ENCODE measurements around the gene STEAP2.
"Not testable (repeated sequence)": the region's sequence is repeated elsewhere in the genome, so short reads cannot be mapped to it uniquely, and the experiment has no call there.

Gene STEAP2

GRCh38 chr7:90211391-90212148, at the start of gene STEAP2:
Gene STEAP2 (plus strand): TSS chr7:90211740. CDS start chr7:90225083, 13,343 bp downstream.
- DNase-seq: peak in 13 of 14 donors; percentile 12 to 86 (median 58)

- DNase-seq: no peak
Measured at GRCh38 chr7:90163534-90163933, 48.0 kb upstream of the STEAP2 start.

GRCh38 chr7:90165724-90166123, 45.8 kb upstream of the STEAP2 start:
- DNase-seq: no peak

GRCh38 chr7:90166153-90166552, 45.4 kb upstream of the STEAP2 start:
- DNase-seq: no peak

GRCh38 chr7:90167361-90167760, 44.2 kb upstream of the STEAP2 start:
- DNase-seq: no peak

GRCh38 chr7:90169891-90170290, 41.6 kb upstream of the STEAP2 start:
- no peak for DNase-seq

- no peak for DNase-seq
Measured at GRCh38 chr7:90172121-90172520, 39.4 kb upstream of the STEAP2 start.

DNA sequence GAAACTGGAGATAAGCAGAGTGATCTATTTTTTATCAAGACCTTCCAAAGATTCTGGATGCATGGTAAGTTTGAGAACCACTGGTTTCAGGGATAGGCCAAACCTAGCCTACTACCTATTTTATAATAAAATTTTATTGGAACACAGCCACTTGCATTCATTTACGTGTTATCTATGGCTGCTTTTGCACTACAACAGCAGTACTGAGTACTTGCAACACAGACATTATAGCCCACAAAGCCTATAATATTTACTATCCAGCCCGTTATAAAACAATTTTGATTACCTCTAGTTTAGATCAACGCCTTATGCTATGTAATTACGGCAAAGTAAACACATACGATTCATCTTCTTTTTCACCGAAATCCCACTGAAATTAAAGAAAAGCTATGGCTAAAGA, 38.9 kb upstream of the STEAP2 start:
- no peak for DNase-seq

- no peak for DNase-seq
Measured at GRCh38 chr7:90173127-90173844, 38.3 kb upstream of the STEAP2 start.

DNA sequence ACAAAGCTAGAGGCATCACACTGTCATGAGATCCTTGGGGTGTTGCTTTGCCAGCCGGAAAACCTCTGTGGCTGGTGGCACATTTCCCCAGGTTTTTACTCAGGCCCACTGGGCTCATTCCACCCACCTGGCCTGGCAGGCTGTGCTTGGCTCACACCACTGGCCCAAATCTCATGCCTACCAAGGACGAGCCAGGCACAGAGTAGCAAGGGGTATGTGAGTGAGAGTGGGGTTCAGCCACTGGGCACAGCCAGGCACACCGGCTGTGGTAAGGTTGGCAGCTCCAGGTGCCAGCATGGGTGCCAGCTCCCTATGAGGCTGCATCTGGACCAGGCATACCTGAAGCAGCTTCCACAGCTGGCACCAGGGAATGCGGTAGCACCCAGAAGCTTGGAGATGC, 35.9 kb upstream of the STEAP2 start:
- DNase-seq: no peak

DNA sequence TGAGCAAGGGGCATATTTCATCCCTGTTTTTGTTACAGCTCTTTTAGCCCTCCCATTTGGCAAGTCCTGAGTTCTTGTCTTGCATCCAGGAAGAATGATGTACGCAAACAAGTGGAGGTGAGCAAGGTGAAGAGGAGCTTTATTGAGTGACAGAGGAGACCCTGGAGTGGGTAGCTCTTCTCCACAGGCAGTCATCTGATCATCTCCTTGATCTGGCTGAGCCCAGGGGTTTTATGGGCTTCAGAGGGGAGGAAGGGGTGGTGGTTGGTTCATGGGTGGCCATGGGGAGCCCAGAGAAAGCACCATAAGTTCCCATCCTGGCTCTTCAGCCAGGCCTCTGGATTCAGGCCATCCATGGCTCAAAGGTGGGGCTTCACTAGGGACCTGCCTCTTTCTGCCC, 35.3 kb upstream of the STEAP2 start:
- DNase-seq: no peak

GRCh38 chr7:90178166-90178565, 33.4 kb upstream of the STEAP2 start:
- no peak for DNase-seq

DNA sequence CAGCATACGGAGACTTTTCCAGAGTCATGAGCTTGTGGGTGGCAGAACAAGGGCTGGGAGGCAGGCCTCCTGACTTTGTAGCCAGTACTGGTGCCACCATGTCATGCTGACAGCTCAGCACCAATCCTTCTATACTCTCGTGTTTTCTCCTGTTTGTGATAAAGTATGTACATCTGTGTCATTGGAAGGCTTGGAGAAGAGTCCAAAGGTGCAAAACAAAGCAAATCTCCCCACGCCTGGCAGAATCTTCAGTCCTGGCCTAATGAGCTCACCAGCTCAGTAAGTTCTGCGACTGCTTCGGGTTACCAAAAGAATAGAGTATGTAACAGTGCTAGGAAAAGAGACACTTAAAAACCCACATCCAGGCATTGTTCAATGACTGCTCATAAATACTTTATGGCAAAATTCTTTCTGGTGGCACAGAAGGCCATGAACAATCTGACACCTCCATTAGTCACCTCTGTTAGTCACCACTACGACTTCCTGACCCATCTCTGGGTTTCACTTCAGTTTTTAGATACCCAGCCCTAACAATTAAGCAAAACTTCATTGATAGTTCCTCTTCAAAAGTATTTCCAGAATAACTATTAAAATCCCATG, 32.8 kb upstream of the STEAP2 start:
- no peak for DNase-seq

DNA sequence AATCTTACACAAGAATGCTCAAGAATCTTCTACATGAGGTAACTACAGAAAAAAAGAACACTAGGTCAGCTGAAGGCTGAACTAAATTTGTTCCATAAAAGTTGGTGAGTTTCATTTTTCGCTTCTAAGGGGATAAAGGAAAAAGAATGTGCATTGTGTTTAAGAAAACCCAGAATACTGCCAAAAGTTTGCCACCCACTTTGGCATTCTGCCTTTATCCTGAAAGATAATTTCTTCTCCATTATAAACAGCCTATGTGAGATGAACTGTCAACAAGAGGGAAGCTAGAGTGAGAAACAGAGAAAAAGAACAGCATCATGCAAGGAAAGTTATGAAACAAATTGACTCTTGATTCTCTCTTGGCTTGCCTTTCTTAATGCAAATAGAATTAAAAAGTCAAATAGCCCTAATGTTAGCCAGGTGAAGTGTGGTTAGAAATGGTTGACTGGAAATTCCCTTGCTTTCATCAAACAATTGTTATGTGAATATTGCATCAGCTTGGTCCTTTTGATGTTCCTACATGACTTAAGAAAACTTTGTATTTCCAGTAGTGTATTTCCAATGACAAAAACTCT, 31.4 kb upstream of the STEAP2 start:
- DNase-seq: no peak

- DNase-seq: no peak
Measured at GRCh38 chr7:90180649-90181048, 30.9 kb upstream of the STEAP2 start.

DNA sequence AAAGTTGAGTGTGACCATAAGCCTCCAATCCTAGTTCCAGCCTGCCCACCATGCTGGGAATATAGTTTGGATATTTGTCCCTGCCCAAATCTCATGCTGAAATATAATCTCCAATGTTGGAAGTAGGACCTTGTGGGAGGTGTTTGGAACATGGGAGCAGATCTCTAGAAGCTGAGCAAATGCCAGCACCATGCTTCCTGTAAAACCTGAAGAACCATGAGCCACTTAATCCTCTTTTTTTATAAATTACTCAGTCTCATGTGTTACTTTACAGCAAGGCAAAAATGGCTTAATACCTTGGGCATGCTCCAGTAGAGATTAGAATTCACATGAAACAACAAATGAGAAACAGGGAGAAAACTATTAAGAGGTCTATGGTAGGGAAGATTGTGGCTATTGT, 30.1 kb upstream of the STEAP2 start:
- no peak for DNase-seq

DNA sequence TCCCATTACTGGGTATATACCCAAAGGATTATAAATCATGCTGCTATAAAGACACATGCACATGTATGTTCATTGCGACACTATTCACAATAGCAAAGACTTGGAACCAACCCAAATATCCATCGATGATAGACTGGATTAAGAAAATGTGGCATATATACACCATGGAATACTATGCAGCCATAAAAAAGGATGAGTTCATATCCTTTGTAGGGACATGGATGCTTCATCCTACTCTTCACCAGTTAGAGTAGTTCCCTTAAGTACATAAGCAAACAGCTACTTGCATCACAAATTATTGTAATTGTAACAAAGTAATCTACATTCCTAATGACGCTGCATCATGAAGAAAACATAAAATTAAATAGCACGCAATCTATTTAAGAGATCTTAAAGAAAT, 25.2 kb upstream of the STEAP2 start:
- not testable (repeated sequence) for DNase-seq

GRCh38 chr7:90187507-90188050, 24.0 kb upstream of the STEAP2 start:
- no peak for DNase-seq

GRCh38 chr7:90188281-90188680, 23.3 kb upstream of the STEAP2 start:
- no peak for DNase-seq

GRCh38 chr7:90190995-90191394, 20.5 kb upstream of the STEAP2 start:
- DNase-seq: no peak

DNA sequence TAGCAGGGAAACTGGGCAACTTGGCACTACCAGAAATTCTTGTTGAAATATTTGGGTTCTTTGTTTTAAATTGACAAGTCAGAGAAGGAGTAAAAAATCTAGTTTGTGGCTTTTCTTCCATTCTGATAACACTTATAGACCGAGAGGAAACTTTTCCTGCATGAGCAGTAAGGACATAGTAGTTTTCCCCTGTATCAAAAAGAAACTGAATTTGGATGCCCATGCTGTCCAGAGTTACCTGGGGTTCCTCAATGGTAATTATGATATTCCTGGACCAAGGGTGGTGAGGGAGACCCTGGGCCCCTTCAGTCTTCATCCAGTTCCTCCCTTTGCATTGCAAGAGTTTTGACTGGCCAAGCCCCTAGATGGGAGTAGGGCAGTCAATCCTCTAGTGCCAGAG, 19.9 kb upstream of the STEAP2 start:
- DNase-seq: no peak

DNA sequence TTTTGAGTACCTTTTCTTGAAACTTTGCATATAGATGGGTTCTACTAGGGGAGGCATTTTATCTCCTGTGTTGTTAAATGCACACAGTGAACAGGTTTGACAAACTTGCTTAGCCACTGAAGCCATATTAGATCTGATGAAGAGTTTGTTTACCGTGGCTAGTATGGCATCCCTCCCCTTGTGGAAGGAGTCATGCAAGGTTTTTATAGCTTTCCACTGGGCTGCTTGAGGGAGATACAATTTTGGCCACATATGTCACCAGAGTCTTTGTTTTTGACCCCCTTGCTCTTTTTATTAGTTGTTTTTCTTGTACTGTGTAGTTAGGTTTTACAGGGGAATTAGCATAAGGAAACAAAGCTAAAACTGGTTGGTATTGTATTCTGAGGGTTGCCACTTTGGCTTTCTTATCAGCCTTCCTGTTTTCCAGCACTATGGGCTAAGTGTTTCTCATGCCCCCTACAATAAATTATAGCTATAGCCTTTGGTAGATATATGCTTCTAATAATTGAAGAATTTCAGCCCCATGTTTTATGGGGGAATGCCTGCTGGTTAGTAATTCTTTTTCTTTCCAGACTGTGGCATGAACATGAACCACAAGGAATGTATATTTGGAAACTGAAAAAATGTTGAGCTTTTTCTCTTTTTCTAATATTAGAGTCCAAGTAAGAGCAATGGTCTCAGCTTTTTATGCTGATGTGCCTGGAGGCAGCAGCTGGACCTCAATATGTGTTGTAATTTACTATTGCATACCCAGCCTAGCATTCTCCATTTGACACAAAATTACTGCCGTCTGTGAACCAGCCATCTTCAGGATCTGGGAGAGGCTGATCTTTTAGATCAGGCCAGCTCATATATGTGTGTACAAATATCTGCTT, 18.4 kb upstream of the STEAP2 start:
- no peak for DNase-seq

Measured in C1 segment of cervical spinal cord (tissue), 14 donors.